Uterus (tissue), 4 donors: Measurements from ENCODE around the gene ALOXE3. TPM values are rescaled to one million over a fixed set of nuclear protein-coding genes. Genes with fewer than 3 reads are reported as not detected.
A peak's percentile ranks its signal among the peaks of the same experiment; 100 is the strongest.

Experiments used
- DNase-seq, 2 donors: peaks; one replicate each; pipeline ENCODE4 v3.0.0-alpha.2; 2019 to 2020
- H3K27ac ChIP-seq, 2 donors: fragments of 200-600 bp; sonication (generic); 1 replicate in 1 of 2; 2 replicates in 1 of 2; pipeline ENCODE4 v1.5.1; 2016 to 2018
- H3K27me3 ChIP-seq, 2 donors: fragments of 200-600 bp; sonication (generic); one replicate each; pipeline ENCODE4 v1.5.1; 2018 to 2019; ENCODE audit warnings: control low read depth in 1 of 2
- H3K36me3 ChIP-seq, 2 donors: fragments of 200-600 bp; sonication (generic); one replicate each; pipeline ENCODE4 v1.5.1; 2019; ENCODE audit warnings: control low read depth in 1 of 2
- H3K4me1 ChIP-seq, 2 donors: fragments of 200-600 bp; sonication (generic); one replicate each; pipeline ENCODE4 v1.5.1; 2018 to 2019; ENCODE audit warnings: control low read depth in 1 of 2
- H3K4me3 ChIP-seq, 2 donors: fragments of 200-600 bp; sonication (generic); 1 replicate in 1 of 2; 2 replicates in 1 of 2; pipeline ENCODE4 v1.5.1; 2018 to 2019; ENCODE audit warnings: mild to moderate bottlenecking in 1 of 2
- H3K9me3 ChIP-seq, 2 donors: fragments of 200-600 bp; sonication (generic); one replicate each; pipeline ENCODE4 v1.5.1; 2019; ENCODE audit warnings: control low read depth in 1 of 2
- CTCF ChIP-seq, 4 experiments: fragments of 200-600 bp in 2 of 4; fragments of 450-650 bp in 2 of 4; sonication (generic) in 2 of 4; IDR thresholded peaks; one replicate each; pipeline ENCODE4 v1.5.1; 2016 to 2019; ENCODE audit warnings: antibody characterized with exemption in 4 of 4, mild to moderate bottlenecking in 2 of 4, moderate library complexity in 1 of 4
- POLR2A ChIP-seq, 2 donors: fragments of 450-650 bp; IDR thresholded peaks; one replicate each; pipeline ENCODE4 v1.6.1; 2016; ENCODE audit warnings: antibody characterized with exemption in 2 of 2, mild to moderate bottlenecking in 1 of 2, moderate library complexity in 1 of 2
- intact Hi-C: fragments of 100-400 bp; cut with DNase I; formaldehyde crosslinking; loops from one replicate; pipeline ENCODE4 v1.15.1; 2023; ENCODE audit warnings: low total_unique reads
- total RNA-seq, 4 donors: library from RNA; depleted of rRNA in 3 of 4; stranded (reverse); fragments of >200 nt in 3 of 4; gene quantifications; one replicate each; pipeline versions ENCODE4 v1.1.0 to v1.2.4, GENCODE V29; 2014 to 2023
- donor health status: DM: yes; HTN: yes; CAD: no.

Gene ALOXE3
- total RNA-seq, 4 donors from 2014 or later: 0.26 TPM; not detected in 3

- Histone ChIP-seq H3K4me3 (peak within 1 kb of the TSS; percentile 43 to 65), H3K27me3 (no peaks in the 10 kb centered on the region), H3K27ac (peak within 1 kb of the TSS; percentile 34 to 82), H3K36me3 (no peaks in the 10 kb centered on the region), H3K9me3 (no peaks in the 10 kb centered on the region), H3K4me1 (peaks cover 0 to 37% of the 10 kb centered on the region in 2 donors)
- intact Hi-C loops: loop anchor here (10.0 kb wide), 1 partner anchor 61 kb away; no protein-coding TSS in a partner anchor
- peak in 1 of 2 donors; percentile 56 for DNase-seq
- TF ChIP-seq POLR2A (IDR thresholded peaks at IDR 0.05): no peak
- no peak for TF ChIP-seq CTCF (IDR thresholded peaks at IDR 0.05)
Observed at GRCh38 chr17:8123695-8124349, 5.5 kb upstream of the ALOXE3 start, which contains the start of gene HES7. Gene HES7, minus strand, starts transcription at chr17:8124106. Its CDS starts 22 bp downstream, at chr17:8124084.

- H3K4me1 ChIP-seq: peaks cover 0 to 37% of the 10 kb centered on the region in 2 donors
- peak in 1 of 2 donors; percentile 28 for DNase-seq
Observed at GRCh38 chr17:8122924-8123694, 4.8 kb upstream of the ALOXE3 start.

GRCh38 chr17:8122422-8122923 is 4.2 kb upstream of the ALOXE3 start:
- H3K27me3 ChIP-seq: no peaks in the 10 kb centered on the region
- H3K4me3 ChIP-seq: peak overlapping the region; percentile 43 to 50
- no peaks in the 10 kb centered on the region for H3K36me3 ChIP-seq
- peak overlapping the region; percentile 34 to 82 for H3K27ac ChIP-seq
- peak in 1 of 2 donors; percentile 53 for DNase-seq
- peaks cover 0 to 42% of the 10 kb centered on the region in 2 donors for H3K4me1 ChIP-seq
- intact Hi-C loops: loop anchor here (10.0 kb wide), 1 partner anchor 62 kb away; no protein-coding TSS in a partner anchor
- H3K9me3 ChIP-seq: no peaks in the 10 kb centered on the region
- TF ChIP-seq CTCF (IDR thresholded peaks at IDR 0.05) (no peak), POLR2A (IDR thresholded peaks at IDR 0.05) (no peak)

More at GRCh38 chr17:8122924-8123694, 4.8 kb upstream of the ALOXE3 start:
- TF ChIP-seq CTCF (IDR thresholded peaks at IDR 0.05) (no peak), POLR2A (IDR thresholded peaks at IDR 0.05) (no peak)
- Histone ChIP-seq H3K27me3 (no peaks in the 10 kb centered on the region), H3K4me3 (peak overlapping the region; percentile 43 to 50), H3K9me3 (no peaks in the 10 kb centered on the region), H3K27ac (peak overlapping the region; percentile 34 to 82), H3K36me3 (no peaks in the 10 kb centered on the region)
- intact Hi-C loops: loop anchor here (10.0 kb wide), 1 partner anchor 62 kb away; no protein-coding TSS in a partner anchor

DNA sequence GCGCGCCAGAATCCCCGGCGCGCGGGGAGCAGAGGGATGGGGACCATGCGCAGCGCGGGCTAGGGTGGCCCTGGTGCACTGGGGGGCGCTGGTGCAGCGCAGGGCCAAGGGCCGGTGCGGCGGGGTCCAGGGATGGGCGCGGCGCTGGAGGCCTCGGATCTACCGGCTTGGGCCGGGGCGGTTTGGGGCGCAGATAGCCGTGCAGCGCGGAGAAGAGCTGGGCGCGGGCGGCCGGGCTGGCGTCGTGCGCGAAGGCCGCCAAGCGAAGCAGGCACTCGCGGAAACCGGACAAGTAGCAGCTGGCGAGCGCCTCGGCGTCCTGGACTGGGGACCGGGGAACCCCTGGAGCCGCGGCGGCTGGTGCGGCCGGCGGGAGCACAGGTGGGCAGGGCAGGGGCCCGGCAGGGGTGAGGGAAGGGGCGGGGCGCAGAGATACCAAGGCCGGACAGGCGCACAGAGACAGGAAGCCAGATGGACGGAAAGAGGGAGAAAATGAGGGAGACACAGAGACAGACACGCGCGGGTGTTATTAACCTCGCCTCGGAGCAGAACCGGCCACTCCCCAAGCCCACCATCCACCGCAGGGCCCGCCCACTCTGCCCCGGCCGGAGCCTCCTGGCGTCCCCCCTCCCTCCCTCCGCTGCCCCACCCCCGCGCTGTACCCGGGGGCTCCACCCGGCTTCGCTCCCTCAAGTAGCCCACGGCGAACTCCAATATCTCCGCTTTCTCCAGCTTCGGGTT is 3.5 kb upstream of the ALOXE3 start:
- Histone ChIP-seq H3K27me3 (no peaks in the 10 kb centered on the region), H3K9me3 (no peaks in the 10 kb centered on the region), H3K36me3 (no peaks in the 10 kb centered on the region), H3K27ac (peak overlapping the region; percentile 34 to 82), H3K4me3 (peak overlapping the region; percentile 43 to 50), H3K4me1 (peaks cover 0 to 45% of the 10 kb centered on the region in 2 donors)
- DNase-seq: peak; percentile 62 to 67
- intact Hi-C loops: loop anchor here (10.0 kb wide), 1 partner anchor 63 kb away; no protein-coding TSS in a partner anchor
- peak; percentile 20 to 63 (median 54) for TF ChIP-seq CTCF (IDR thresholded peaks at IDR 0.05)
- TF ChIP-seq POLR2A (IDR thresholded peaks at IDR 0.05): peak in 1 of 2 donors; percentile 22
